ENCODE measurements around the gene PIEZO1. TPM values are rescaled to one million over a fixed set of nuclear protein-coding genes. Genes with fewer than 3 reads are reported as not detected.
A peak's percentile ranks its signal among the peaks of the same experiment; 100 is the strongest.

The PIEZO1 gene
- total RNA-seq, 2 experiments from 2014 or later = 105 to 126 TPM

DNA sequence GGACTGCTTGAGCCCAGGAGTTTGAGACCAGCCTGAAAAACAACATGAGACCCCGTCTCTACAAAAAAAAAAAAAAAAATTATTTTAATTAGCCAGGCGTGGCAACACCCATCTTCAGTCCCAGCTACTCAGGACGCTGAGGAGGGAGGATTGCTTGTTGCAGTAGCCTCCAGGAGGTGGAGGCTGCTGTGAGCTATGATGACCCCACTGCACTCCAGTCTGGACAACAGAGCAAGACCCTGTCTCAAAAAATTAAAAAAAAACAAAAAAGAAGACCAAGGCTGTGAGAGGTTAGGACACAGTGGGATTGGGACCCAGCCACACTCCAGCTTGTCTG lies 97.4 kb downstream of the PIEZO1 start:
- H3K4me1 Mint-ChIP-seq = peaks cover 43% of the 10 kb centered on the region
- no peaks in the 10 kb centered on the region for H3K9me3 Mint-ChIP-seq (ENCODE audit: low read depth)
- H3K27ac Mint-ChIP-seq = no peak overlapping the region
- no peaks in the 10 kb centered on the region for H3K36me3 Mint-ChIP-seq (ENCODE audit: low read depth)
- ChIA-PET CTCF (interaction anchor here (0.7 to 1.3 kb wide), 2 partner anchors 12 to 14 kb away, joined by 3 to 6 read pairs; no protein-coding TSS in a partner anchor), POLR2A (interaction anchor here (1.0 to 1.2 kb wide), 2 partner anchors 14 to 18 kb away, joined by 4 to 7 read pairs; no protein-coding TSS in a partner anchor)
- intact Hi-C loops (cut with DNase I, micrococcal nuclease) = loop anchor here (2.0 kb wide), 2 partner anchors 13 to 97 kb away; partner anchors contain the start of gene PIEZO1 (in 1 of the 2)
- ATAC-seq (no peak), DNase-seq (no peak)
- no peaks in the 10 kb centered on the region for H3K27me3 Mint-ChIP-seq
- H3K4me3 Mint-ChIP-seq = no peak overlapping the region

- CTCF ChIA-PET = interaction anchor here (0.6 to 1.3 kb wide), 4 partner anchors 11 to 966 kb away, joined by 3 to 6 read pairs (median 4); no protein-coding TSS in a partner anchor
Observed at GRCh38 chr16:88687254-88687576, 97.8 kb downstream of the PIEZO1 start.

GRCh38 chr16:88686439-88687253 lies 98.4 kb downstream of the PIEZO1 start, which contains the start of gene SNAI3:
TSS of gene SNAI3 (minus strand) at chr16:88686507. CDS start at chr16:88686406, 101 bp downstream.
- Mint-ChIP-seq H3K9me3 (ENCODE audit: low read depth) (no peaks in the 10 kb centered on the region), H3K4me1 (peaks cover 42% of the 10 kb centered on the region), H3K36me3 (ENCODE audit: low read depth) (no peaks in the 10 kb centered on the region), H3K27me3 (no peaks in the 10 kb centered on the region), H3K4me3 (peak within 1 kb of the TSS; percentile 70), H3K27ac (peak within 1 kb of the TSS; percentile 37)
- peak; percentile 91 for DNase-seq
- peak; percentile 69 for ATAC-seq
- CTCF ChIA-PET = interaction anchor here (0.6 to 1.3 kb wide), 5 partner anchors 11 to 967 kb away, joined by 3 to 6 read pairs (median 3); no protein-coding TSS in a partner anchor
- POLR2A ChIA-PET = interaction anchor here (0.6 to 1.2 kb wide), 3 partner anchors 15 to 730 kb away, joined by 4 to 7 read pairs (median 5); no protein-coding TSS in a partner anchor
- intact Hi-C loops (cut with DNase I, micrococcal nuclease) = loop anchor here (1.0 to 2.0 kb wide), 11 partner anchors 14 to 485 kb away; partner anchors contain the start of genes CTU2 (in 2 of the 2), RNF166 (in 2 of the 2), CDH15 (in 1 of the 2) and CYBA (in 1 of the 2)

More at GRCh38 chr16:88687254-88687576, 97.8 kb downstream of the PIEZO1 start:
- Mint-ChIP-seq H3K4me3 (peak overlapping the region; percentile 70), H3K4me1 (peaks cover 42% of the 10 kb centered on the region), H3K27ac (no peak overlapping the region), H3K27me3 (no peaks in the 10 kb centered on the region), H3K9me3 (ENCODE audit: low read depth) (no peaks in the 10 kb centered on the region), H3K36me3 (ENCODE audit: low read depth) (no peaks in the 10 kb centered on the region)
- ATAC-seq (no peak), DNase-seq (no peak)
- POLR2A ChIA-PET = interaction anchor here (0.6 to 1.2 kb wide), 3 partner anchors 14 to 731 kb away, joined by 4 to 7 read pairs (median 5); no protein-coding TSS in a partner anchor
- intact Hi-C loops (cut with DNase I, micrococcal nuclease) = loop anchor here (2.0 kb wide), 2 partner anchors 14 to 98 kb away; partner anchors contain the start of gene PIEZO1 (in 1 of the 2)

- ChIA-PET POLR2A (no interaction called here), CTCF (interaction anchor here (0.8 kb wide), 1 partner anchor 816 kb away, joined by 3 read pairs; no protein-coding TSS in a partner anchor)
- H3K27me3 Mint-ChIP-seq = no peaks in the 10 kb centered on the region
- peaks cover under 1% of the 10 kb centered on the region for H3K36me3 Mint-ChIP-seq (ENCODE audit: low read depth)
- peak overlapping the region; percentile 37 for H3K27ac Mint-ChIP-seq
- intact Hi-C loops (cut with DNase I, micrococcal nuclease) = loop anchor here (1.0 to 2.0 kb wide), 11 partner anchors 15 to 485 kb away; partner anchors contain the start of genes CTU2 (in 2 of the 2), RNF166 (in 2 of the 2), CDH15 (in 1 of the 2) and CYBA (in 1 of the 2)
- H3K4me3 Mint-ChIP-seq = peak overlapping the region; percentile 70
- H3K4me1 Mint-ChIP-seq = peaks cover 44% of the 10 kb centered on the region
- H3K9me3 Mint-ChIP-seq (ENCODE audit: low read depth) = no peaks in the 10 kb centered on the region
- peak; percentile 27 for ATAC-seq
- peak; percentile 65 for DNase-seq
Observed at GRCh38 chr16:88686062-88686438, 99.0 kb downstream of the PIEZO1 start.

DNA sequence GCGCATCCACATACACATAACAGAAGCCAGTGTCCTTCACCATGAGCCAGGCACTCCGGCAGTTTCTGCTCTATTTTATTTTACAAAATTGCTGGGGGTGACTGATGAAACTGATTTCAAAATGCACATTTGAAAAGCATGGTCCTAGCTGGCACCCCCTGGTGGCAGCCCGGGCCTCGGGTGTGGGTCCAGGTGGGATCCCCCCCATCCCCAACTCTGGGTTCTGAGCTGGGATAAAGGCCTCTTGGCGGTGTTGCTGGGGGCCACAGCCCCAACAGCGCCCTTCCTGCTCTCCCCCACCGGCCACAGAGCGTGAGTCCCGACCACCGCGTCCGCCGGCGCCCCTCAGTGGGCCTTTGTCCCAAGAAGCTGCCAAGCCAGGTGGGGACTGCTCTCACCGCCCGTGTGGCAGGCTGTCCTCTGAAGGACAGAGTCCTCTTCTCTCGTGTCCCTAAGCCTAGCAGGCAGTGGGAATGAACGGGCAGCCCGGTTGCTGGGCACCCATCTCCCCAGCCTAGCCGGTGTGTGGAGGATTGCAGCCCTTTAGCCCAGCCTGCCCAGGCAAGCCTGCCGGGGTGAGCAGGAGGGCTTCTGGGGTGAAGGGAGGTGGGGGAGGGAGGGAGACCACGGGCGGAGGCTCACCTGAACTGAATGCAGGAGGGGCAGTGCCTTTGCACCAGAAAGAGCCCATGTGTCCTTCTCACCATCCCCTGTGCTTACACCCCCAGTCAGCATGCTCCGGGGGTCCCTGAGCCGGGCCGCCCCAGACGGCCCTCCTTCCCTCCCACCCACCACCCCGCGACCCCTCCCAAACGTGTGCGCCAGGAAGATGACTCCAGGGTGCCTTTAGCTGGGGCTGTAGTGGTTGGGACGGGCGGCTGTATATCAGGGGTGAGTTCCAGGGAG lies 99.6 kb downstream of the PIEZO1 start:
- ChIA-PET CTCF (interaction anchor here (0.6 to 1.5 kb wide), 12 partner anchors 10 to 227 kb away, joined by 3 to 7 read pairs (median 3); partner anchors contain the start of gene MVD), POLR2A (interaction anchor here (1.5 kb wide), 1 partner anchor 20 kb away, joined by 3 read pairs; no protein-coding TSS in a partner anchor)
- Mint-ChIP-seq H3K27me3 (no peaks in the 10 kb centered on the region), H3K4me3 (peak overlapping the region; percentile 70), H3K27ac (peak overlapping the region; percentile 51), H3K9me3 (ENCODE audit: low read depth) (no peaks in the 10 kb centered on the region), H3K4me1 (peaks cover 42% of the 10 kb centered on the region), H3K36me3 (ENCODE audit: low read depth) (peaks cover 3% of the 10 kb centered on the region)
- intact Hi-C loops (cut with DNase I, micrococcal nuclease) = loop anchor here (1.0 to 2.0 kb wide), 11 partner anchors 15 to 486 kb away; partner anchors contain the start of genes CTU2 (in 2 of the 2), RNF166 (in 2 of the 2), CDH15 (in 1 of the 2) and CYBA (in 1 of the 2)
- ATAC-seq (peak; percentile 13), DNase-seq (peak; percentile 85)

- intact Hi-C loops (cut with DNase I, micrococcal nuclease) = no loop called here
- Mint-ChIP-seq H3K27me3 (no peaks in the 10 kb centered on the region), H3K36me3 (ENCODE audit: low read depth) (peaks cover 3% of the 10 kb centered on the region), H3K4me3 (peak overlapping the region; percentile 70), H3K27ac (peak overlapping the region; percentile 51), H3K9me3 (ENCODE audit: low read depth) (no peaks in the 10 kb centered on the region), H3K4me1 (peaks cover 40% of the 10 kb centered on the region)
- no peak for DNase-seq
- ATAC-seq = no peak
- CTCF ChIA-PET = interaction anchor here (0.6 to 1.5 kb wide), 11 partner anchors 10 to 227 kb away, joined by 3 to 7 read pairs (median 3); partner anchors contain the start of gene MVD
- POLR2A ChIA-PET = interaction anchor here (1.5 kb wide), 1 partner anchor 21 kb away, joined by 3 read pairs; no protein-coding TSS in a partner anchor
Observed at GRCh38 chr16:88684569-88685155, 100.4 kb downstream of the PIEZO1 start.

- Mint-ChIP-seq H3K4me1 (peaks cover 40% of the 10 kb centered on the region), H3K9me3 (ENCODE audit: low read depth) (no peaks in the 10 kb centered on the region), H3K27ac (peak overlapping the region; percentile 91), H3K4me3 (peak overlapping the region; percentile 49), H3K36me3 (ENCODE audit: low read depth) (peaks cover 3% of the 10 kb centered on the region), H3K27me3 (no peaks in the 10 kb centered on the region)
- intact Hi-C loops (cut with DNase I, micrococcal nuclease) = loop anchor here in 1 of 2 experiments (1.0 kb wide), 3 partner anchors 19 to 31 kb away; partner anchors contain the start of genes CTU2, CYBA, MVD and RNF166
- DNase-seq = peak; percentile 91
- CTCF ChIA-PET = interaction anchor here (0.7 to 1.6 kb wide), 7 partner anchors 9 to 176 kb away, joined by 3 to 4 read pairs (median 3); partner anchors contain the start of genes IL17C and MVD
- POLR2A ChIA-PET = no interaction called here
- peak; percentile 81 for ATAC-seq
Observed at GRCh38 chr16:88681709-88682451, 103.1 kb downstream of the PIEZO1 start.

GRCh38 chr16:88681084-88681680 lies 103.8 kb downstream of the PIEZO1 start:
- no peaks in the 10 kb centered on the region for H3K27me3 Mint-ChIP-seq
- POLR2A ChIA-PET = no interaction called here
- H3K9me3 Mint-ChIP-seq (ENCODE audit: low read depth) = no peaks in the 10 kb centered on the region
- peaks cover 3% of the 10 kb centered on the region for H3K36me3 Mint-ChIP-seq (ENCODE audit: low read depth)
- DNase-seq (peak; percentile 76), ATAC-seq (peak; percentile 24)
- H3K4me1 Mint-ChIP-seq = peaks cover 40% of the 10 kb centered on the region
- H3K4me3 Mint-ChIP-seq = peak overlapping the region; percentile 49
- CTCF ChIA-PET = interaction anchor here (1.0 to 2.2 kb wide), 7 partner anchors 8 to 61 kb away, joined by 3 to 8 read pairs (median 3); partner anchors contain the start of genes IL17C and MVD
- intact Hi-C loops (cut with DNase I, micrococcal nuclease) = loop anchor here in 1 of 2 experiments (1.0 kb wide), 3 partner anchors 18 to 30 kb away; partner anchors contain the start of genes CTU2, CYBA, MVD and RNF166
- peak overlapping the region; percentile 91 for H3K27ac Mint-ChIP-seq

DNA sequence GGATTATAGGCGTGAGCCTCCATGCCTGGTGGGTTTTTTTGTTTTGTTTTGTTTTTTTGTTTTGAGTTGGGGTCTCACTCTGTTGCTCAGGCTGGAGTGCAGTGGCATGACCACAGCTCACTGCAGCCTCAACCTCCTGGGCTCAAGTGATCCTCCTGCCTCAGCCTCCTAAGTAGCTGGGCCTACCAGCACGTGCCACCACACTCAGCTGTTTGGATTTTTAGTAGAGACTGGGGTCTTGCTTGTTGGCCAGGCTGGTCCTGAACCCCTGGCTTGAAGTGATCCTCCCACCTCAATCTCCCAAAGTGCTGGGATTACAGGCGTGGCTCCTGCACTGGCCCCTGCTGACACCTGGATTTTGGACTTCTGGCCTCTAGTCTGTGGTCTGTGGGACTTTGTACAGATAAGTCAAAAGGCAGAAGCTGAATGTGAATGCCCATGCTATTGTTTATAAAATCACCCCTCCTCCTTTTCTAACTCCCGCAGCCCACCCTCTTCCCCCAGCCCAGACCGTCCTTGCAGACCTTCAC lies 104.4 kb downstream of the PIEZO1 start:
- ChIA-PET POLR2A (interaction anchor here (0.6 kb wide), 1 partner anchor 12 kb away, joined by 3 read pairs; no protein-coding TSS in a partner anchor), CTCF (interaction anchor here (0.6 to 2.2 kb wide), 6 partner anchors 10 to 713 kb away, joined by 3 to 8 read pairs (median 4); partner anchors contain the start of genes IL17C and MVD)
- Mint-ChIP-seq H3K36me3 (ENCODE audit: low read depth) (peaks cover 3% of the 10 kb centered on the region), H3K27me3 (no peaks in the 10 kb centered on the region), H3K27ac (peak overlapping the region; percentile 91), H3K4me1 (peaks cover 40% of the 10 kb centered on the region), H3K4me3 (no peak overlapping the region), H3K9me3 (ENCODE audit: low read depth) (no peaks in the 10 kb centered on the region)
- DNase-seq (no peak), ATAC-seq (no peak)
- intact Hi-C loops (cut with DNase I, micrococcal nuclease) = loop anchor here in 1 of 2 experiments (1.0 kb wide), 3 partner anchors 17 to 29 kb away; partner anchors contain the start of genes CTU2, CYBA, MVD and RNF166

Measured in activated CD4-positive, alpha-beta T cell treated with anti-CD3 and anti-CD28 coated beads for 36 hours (primary cell).